ENCODE measurements around the gene A4GALT.
"Not testable (repeated sequence)": the region's sequence is repeated elsewhere in the genome, so short reads cannot be mapped to it uniquely, and the experiment has no call there.

A4GALT gene

GRCh38 chr22:42766860-42767259, 46.2 kb upstream of the A4GALT start:
- no peaks in the 10 kb centered on the region for H3K36me3 ChIP-seq
- no peak overlapping the region for H3K4me3 ChIP-seq (ENCODE audit: low read depth in 1 of 2, low read length in 1 of 2)
- no peak overlapping the region for H3K27ac ChIP-seq
- TF ChIP-seq CTCF (IDR thresholded peaks at IDR 0.05) = no peak
- no peaks in the 10 kb centered on the region for H3K27me3 ChIP-seq
- no peaks in the 10 kb centered on the region for H3K9me3 ChIP-seq
- no peaks in the 10 kb centered on the region for H3K4me1 ChIP-seq (ENCODE audit: control insufficient read depth in 1 of 2, insufficient read depth in 1 of 2, low read depth in 1 of 2, low read length in 1 of 2)

DNA sequence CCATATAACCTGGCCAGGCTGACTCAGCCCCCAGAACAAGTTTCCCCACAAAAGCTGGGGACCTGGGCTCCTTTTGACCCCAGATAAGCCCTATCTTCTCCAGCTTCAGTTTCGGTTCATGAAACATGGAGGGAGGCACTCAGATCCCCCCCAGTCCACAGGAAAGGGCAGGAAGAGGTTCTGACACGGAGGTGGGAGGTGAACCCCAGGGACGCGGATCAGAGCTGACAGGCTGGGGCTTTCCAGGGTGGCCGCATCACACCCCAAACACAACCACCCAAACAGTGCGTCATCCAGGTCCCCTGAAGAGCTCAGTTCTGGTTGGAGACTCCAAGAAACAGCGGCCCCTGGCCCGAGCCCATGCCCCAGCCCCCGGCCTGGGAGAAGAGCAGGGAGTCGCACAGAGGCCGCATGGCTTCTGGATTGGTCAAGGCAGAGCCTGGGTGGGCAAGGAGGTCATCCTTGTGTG, 44.3 kb upstream of the A4GALT start:
- Histone ChIP-seq H3K4me3 (ENCODE audit: low read depth in 1 of 2, low read length in 1 of 2) (no peak overlapping the region), H3K27ac (no peak overlapping the region), H3K9me3 (no peaks in the 10 kb centered on the region), H3K36me3 (no peaks in the 10 kb centered on the region), H3K27me3 (no peaks in the 10 kb centered on the region), H3K4me1 (ENCODE audit: control insufficient read depth in 1 of 2, insufficient read depth in 1 of 2, low read depth in 1 of 2, low read length in 1 of 2) (no peaks in the 10 kb centered on the region)
- TF ChIP-seq CTCF (IDR thresholded peaks at IDR 0.05) = no peak

GRCh38 chr22:42763965-42764480, 43.4 kb upstream of the A4GALT start:
- H3K4me1 ChIP-seq (ENCODE audit: control insufficient read depth in 1 of 2, insufficient read depth in 1 of 2, low read depth in 1 of 2, low read length in 1 of 2) = no peaks in the 10 kb centered on the region
- H3K36me3 ChIP-seq = no peaks in the 10 kb centered on the region
- no peak for TF ChIP-seq CTCF (IDR thresholded peaks at IDR 0.05)

GRCh38 chr22:42760806-42761565, 40.3 kb upstream of the A4GALT start:
- Histone ChIP-seq H3K9me3 (no peaks in the 10 kb centered on the region), H3K36me3 (no peaks in the 10 kb centered on the region), H3K27me3 (peaks cover 6% of the 10 kb centered on the region), H3K4me3 (ENCODE audit: low read depth in 1 of 2, low read length in 1 of 2) (no peak overlapping the region), H3K4me1 (ENCODE audit: control insufficient read depth in 1 of 2, insufficient read depth in 1 of 2, low read depth in 1 of 2, low read length in 1 of 2) (no peaks in the 10 kb centered on the region), H3K27ac (no peak overlapping the region)
- no peak for TF ChIP-seq CTCF (IDR thresholded peaks at IDR 0.05)

More at GRCh38 chr22:42763965-42764480, 43.4 kb upstream of the A4GALT start:
- H3K4me3 ChIP-seq (ENCODE audit: low read depth in 1 of 2, low read length in 1 of 2) = no peak overlapping the region
- no peak overlapping the region for H3K27ac ChIP-seq
- H3K27me3 ChIP-seq = no peaks in the 10 kb centered on the region
- no peaks in the 10 kb centered on the region for H3K9me3 ChIP-seq

DNA sequence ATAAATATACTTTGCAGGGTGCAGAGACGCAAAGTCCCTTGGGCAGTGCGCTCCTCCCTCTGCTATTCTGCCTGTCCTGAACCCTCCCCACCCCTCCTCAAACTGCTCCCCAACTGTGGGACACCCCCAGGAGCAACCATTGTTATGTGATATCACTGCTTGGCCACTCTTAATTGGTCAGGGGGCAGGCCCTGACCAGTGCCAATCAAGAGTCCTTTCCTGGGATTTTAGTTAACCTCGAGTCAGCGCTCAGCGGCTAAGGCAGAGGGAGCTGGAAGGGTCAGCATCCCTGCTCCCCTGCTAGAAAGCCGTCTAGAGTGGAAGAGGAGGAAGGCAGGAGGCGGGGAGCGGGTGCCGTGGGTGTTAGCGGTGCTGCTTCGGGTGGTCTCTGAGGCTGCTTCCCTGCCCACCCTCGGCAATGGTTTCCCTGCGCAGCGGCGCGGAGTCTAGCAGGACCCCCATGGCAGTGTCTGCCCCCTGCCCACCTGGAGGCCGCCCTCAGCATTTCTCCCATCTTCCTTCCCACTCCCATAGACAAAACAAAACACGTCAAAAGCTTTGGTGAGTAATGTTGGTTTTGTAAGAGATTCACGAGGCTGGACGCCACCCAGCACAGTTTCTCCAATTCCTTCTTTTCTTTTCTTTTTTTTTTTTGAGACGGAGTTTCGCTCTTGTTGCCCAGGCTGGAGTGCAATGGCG, 38.4 kb upstream of the A4GALT start:
- Histone ChIP-seq H3K27me3 (peaks cover 6% of the 10 kb centered on the region), H3K9me3 (no peaks in the 10 kb centered on the region), H3K27ac (no peak overlapping the region), H3K4me1 (ENCODE audit: control insufficient read depth in 1 of 2, insufficient read depth in 1 of 2, low read depth in 1 of 2, low read length in 1 of 2) (no peaks in the 10 kb centered on the region), H3K4me3 (ENCODE audit: low read depth in 1 of 2, low read length in 1 of 2) (no peak overlapping the region), H3K36me3 (no peaks in the 10 kb centered on the region)
- no peak for TF ChIP-seq CTCF (IDR thresholded peaks at IDR 0.05)

- H3K4me3 ChIP-seq (ENCODE audit: low read depth in 1 of 2, low read length in 1 of 2); H3K9me3 ChIP-seq; H3K36me3 ChIP-seq; H3K27ac ChIP-seq; H3K4me1 ChIP-seq (ENCODE audit: control insufficient read depth in 1 of 2, insufficient read depth in 1 of 2, low read depth in 1 of 2, low read length in 1 of 2): not testable (repeated sequence)
- H3K27me3 ChIP-seq = peaks cover 15% of the 10 kb centered on the region
Observed at GRCh38 chr22:42755553-42755952, 34.9 kb upstream of the A4GALT start.

DNA sequence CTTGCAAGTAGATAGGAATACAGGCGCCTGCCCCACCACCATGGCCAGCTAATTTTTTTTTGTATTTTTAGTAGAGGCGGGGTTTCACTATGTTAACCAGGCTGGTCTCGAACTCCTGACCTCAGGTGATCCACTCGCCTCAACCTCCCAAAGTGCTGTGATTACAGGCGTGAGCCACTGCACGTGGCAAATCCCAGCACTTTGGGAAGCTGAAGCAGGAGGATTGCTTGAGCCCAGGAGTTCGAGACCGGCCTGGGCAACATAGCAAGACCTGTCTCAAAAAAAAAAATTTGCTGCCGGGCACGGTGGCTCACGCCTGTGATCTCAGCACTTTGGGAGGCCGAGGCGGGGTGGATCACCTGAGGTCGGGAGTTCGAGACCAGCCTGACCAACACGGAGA, 34.5 kb upstream of the A4GALT start:
- H3K9me3 ChIP-seq; H3K36me3 ChIP-seq; H3K4me1 ChIP-seq (ENCODE audit: control insufficient read depth in 1 of 2, insufficient read depth in 1 of 2, low read depth in 1 of 2, low read length in 1 of 2); H3K4me3 ChIP-seq (ENCODE audit: low read depth in 1 of 2, low read length in 1 of 2); H3K27ac ChIP-seq: not testable (repeated sequence)
- H3K27me3 ChIP-seq = peaks cover 15% of the 10 kb centered on the region

All from neutrophil (primary cell).